ENCODE measurements around the gene CBX8. TPM values are rescaled to one million over a fixed set of nuclear protein-coding genes. Genes with fewer than 3 reads are reported as not detected.
A peak's percentile ranks its signal among the peaks of the same experiment; 100 is the strongest.

Gene CBX8
- total and polyA plus RNA-seq, 5 experiments from 2014 or later, result 0.13 to 2.4 (median 1.4) TPM

DNA sequence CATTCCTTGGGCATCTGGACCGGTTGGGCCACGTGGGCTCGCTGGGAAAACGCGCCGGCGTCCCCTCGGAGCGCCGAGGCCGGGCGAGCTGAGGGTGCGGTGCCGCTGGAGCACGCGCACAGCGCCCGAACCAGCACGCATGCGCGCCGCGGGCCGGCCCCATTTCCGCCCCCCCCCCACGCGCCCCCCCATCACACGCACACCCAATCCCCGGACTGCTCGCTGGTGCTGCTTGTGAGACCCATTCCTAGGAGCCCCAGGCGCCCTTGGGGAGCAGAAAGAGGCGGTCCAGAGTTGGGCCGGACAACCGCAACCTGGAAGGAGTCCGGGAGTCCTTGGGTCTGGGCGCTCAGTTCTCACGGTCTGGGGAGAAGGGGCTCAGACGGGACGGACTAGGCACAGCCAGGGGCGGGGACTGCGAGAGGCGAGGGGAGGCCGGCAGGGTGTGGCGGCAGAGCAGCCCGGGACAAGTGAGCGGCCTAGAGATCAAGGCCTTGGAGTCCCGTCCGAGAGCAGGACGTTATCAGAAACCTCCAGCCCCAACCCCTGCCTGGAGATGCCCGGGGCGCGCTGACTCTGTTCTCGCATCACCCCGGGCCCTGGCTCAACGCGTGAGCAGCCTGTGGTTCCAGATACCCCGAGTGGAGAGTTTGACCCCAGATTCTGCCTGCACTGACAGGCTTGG lies 6.0 kb upstream of the CBX8 start:
- ATAC-seq (no peak), DNase-seq (peak in 1 of 10 donors; percentile 30)
- Mint-ChIP-seq H3K27ac (peak overlapping the region in 2 of 10 donors; percentile 40 to 79), H3K36me3 (peaks cover 0 to 8% (median 2%) of the 10 kb centered on the region in 3 donors), H3K4me3 (peak overlapping the region in 3 of 10 donors; percentile 6 to 27 (median 22)), H3K27me3 (peaks cover 50 to 84% (median 58%) of the 10 kb centered on the region in 5 donors), H3K9me3 (peaks cover 0 to 6% (median 0%) of the 10 kb centered on the region in 9 donors), H3K4me1 (peaks cover 27 to 51% (median 48%) of the 10 kb centered on the region in 4 donors)
- POLR2A ChIA-PET, result interaction anchor here (0.6 to 6.5 kb wide), 8 partner anchors 7 to 39 kb away, joined by 3 to 83 read pairs (median 12); partner anchors contain the start of gene CBX4

DNA sequence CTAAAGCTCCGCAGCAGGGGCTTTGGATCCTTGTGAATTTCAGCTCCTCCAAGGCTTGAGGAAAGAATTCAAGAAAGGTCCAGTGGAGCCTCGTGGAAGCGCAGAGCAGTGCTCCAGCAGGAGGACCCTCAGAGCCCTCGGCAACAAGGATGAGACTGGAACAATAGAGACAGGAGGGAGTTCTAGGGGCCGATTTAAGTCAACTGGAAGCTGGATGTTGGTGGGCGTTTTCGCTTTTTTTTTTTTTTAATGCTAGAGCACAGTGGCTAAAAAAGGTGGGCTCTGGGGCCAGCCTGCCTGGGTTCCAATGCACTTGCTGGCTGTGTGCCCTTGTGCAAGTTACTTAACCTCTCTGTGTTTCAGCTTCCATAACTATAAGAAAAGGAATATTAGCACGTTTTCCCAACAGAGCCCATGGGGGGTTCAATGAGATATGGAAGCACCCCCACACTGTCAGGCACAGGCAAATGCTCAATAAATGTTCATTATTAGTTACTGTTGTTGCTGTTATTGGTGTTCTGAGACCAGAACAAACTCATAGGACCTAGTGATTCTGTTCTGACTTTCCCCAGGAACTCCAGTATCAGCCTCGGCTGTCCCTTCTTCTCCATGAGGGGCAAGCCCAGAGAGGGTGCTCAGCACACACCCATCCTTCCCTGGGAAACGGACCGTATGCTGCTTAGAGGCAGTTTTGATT lies 5.3 kb upstream of the CBX8 start:
- Mint-ChIP-seq H3K27ac (peak overlapping the region in 2 of 10 donors; percentile 4 to 74), H3K36me3 (peaks cover 0 to 8% (median 2%) of the 10 kb centered on the region in 3 donors), H3K4me3 (peak overlapping the region in 5 of 10 donors; percentile 22 to 41 (median 26)), H3K9me3 (peaks cover 0 to 6% (median 0%) of the 10 kb centered on the region in 9 donors), H3K27me3 (peaks cover 46 to 77% (median 52%) of the 10 kb centered on the region in 5 donors), H3K4me1 (peaks cover 27 to 51% (median 48%) of the 10 kb centered on the region in 4 donors)
- ATAC-seq (no peak), DNase-seq (no peak)
- POLR2A ChIA-PET, result interaction anchor here (0.6 to 7.0 kb wide), 5 partner anchors 8 to 1627 kb away, joined by 3 to 152 read pairs (median 8); partner anchors contain the start of gene CBX4

DNA sequence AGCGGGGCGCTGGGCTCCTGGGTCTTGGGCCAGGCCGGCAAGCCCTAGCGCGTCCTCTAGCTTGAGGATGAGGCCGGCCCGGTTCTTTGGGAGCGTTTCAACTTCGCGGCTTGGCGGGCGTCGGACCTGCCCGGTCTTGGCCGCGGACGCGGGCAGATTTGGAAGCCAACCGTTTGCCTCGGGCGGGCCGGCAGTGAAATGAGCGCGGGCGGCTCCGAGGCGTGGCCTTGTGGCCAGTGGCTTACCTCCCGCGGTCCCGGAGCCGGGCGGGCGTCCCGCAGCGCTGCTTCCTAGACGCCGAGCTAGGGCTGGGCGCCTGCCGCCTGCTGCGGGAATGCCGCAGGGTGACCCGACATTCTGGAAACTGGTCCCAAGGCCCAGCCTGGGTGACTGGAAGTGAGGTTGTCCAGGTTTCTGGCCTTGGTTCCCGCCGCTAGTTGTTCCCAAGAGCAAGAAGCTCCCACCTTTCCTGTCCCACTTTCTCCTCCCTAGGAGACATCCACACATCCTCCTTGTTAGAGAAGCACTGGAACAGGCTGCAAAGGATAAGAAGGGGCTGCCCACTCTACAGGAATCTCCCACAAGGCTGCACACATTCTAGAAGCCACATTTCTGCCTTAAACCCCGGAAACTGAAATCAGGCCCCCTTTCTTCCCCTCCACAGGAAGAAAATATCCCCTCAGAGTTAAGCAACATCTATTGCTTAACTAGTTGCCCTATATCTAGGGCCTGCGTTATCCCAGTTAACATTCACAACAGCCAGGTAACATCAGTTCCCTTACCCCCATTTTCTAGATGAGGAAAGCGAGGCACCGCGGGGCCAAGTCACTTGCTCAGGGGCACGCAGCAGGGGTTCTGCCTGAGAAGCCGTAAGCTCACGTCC lies 4.5 kb upstream of the CBX8 start:
- Mint-ChIP-seq H3K9me3 (peaks cover 0 to 9% (median 0%) of the 10 kb centered on the region in 9 donors), H3K4me3 (peak overlapping the region in 4 of 10 donors; percentile 4 to 57 (median 28)), H3K4me1 (peaks cover 25 to 55% (median 50%) of the 10 kb centered on the region in 4 donors), H3K27ac (peak overlapping the region in 2 of 10 donors; percentile 74 to 79), H3K36me3 (peaks cover 0 to 8% (median 2%) of the 10 kb centered on the region in 3 donors), H3K27me3 (peaks cover 40 to 73% (median 44%) of the 10 kb centered on the region in 5 donors)
- ATAC-seq (no peak), DNase-seq (no peak)
- POLR2A ChIA-PET, result interaction anchor here (0.7 to 7.0 kb wide), 4 partner anchors 9 to 1626 kb away, joined by 3 to 152 read pairs (median 46); partner anchors contain the start of gene CBX4

DNA sequence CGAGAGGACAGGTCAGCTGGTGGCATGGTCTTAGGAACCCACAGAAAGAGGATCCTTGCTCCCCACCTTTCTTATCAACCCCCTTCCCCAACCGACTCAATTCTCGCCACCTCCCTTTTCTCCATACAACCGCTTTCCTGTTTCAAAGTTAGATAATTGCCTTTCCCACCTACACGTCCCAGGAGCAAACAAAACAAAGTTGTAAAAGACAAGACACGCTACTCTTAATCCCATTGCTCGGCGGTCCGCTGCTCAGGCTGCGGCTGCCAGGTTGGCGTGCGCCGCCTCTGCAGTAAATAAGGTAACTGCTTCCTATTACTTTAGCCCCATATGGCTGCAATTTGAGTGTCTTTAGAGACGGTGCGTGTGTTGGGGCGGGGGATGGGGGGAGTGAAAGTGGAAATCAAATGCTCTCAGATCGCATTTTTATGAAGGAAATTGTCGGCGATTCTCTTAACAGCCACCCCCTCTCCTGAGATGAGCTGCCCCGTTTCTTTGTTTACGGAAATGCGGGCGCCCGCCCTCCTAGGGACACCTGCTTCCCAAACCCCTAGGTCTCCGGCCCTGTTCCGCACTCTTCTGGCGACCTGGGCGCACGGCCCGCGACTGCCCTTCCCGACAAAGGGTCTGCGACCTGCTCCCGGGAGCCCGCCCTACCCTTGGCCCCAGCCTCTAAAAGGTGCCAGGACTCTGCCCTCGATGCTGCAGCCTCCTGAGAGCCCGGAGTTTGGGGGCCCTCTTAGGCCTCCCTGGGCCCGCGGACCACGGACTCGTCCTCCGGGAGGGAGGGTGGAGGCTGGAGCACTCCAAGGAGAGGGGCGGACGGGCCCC lies 3.7 kb upstream of the CBX8 start:
- Mint-ChIP-seq H3K9me3 (peaks cover 0 to 9% (median 0%) of the 10 kb centered on the region in 9 donors), H3K27ac (peak overlapping the region in 8 of 10 donors; percentile 11 to 93 (median 58)), H3K4me3 (peak overlapping the region; percentile 29 to 90 (median 70)), H3K36me3 (peaks cover 0 to 10% (median 2%) of the 10 kb centered on the region in 3 donors), H3K4me1 (peaks cover 24 to 59% (median 56%) of the 10 kb centered on the region in 4 donors), H3K27me3 (peaks cover 35 to 64% (median 39%) of the 10 kb centered on the region in 5 donors)
- ATAC-seq, result no peak
- DNase-seq, result peak in 3 of 10 donors; percentile 26 to 50 (median 40)
- POLR2A ChIA-PET, result interaction anchor here (2.0 to 7.0 kb wide), 3 partner anchors 10 to 38 kb away, joined by 8 to 152 read pairs (median 83); partner anchors contain the start of gene CBX4

DNA sequence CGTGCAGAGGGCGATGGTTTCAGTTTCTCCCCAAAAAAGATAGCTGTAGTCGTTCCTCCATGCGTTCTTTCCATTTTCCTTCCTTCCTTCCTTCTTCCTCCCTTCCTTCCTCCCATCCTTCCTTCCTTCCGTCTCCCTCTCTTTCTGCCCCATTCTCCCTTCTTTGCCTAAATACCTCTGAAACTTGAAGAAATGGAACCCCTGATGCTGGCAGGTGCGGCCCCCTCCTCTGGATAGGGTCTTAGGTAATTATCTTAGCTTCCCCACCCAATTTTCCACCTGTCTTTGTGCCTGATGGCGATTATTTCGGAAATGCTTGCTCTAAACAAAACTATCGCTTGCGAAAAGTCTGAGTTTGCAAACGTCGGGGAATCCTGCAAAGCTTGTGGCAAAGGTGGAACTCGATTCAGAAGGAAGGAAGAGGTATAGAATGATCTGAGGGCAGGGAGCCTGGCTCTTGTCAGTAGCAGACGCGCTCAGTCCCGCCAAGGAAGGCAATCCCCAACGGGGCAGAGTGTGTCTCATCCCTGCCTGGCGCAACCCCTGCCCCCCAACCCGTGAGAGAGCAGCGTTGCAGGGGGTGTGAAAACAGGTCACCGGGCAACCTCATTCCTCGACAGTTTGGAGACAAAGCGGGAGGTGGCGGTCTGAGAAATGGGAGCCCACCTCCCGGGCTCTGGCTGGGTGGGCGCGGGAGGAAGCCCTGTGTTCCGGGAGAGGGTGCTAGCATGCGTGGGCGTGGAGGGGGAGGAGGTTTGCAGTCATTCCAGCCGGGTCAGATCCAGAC lies 2.9 kb upstream of the CBX8 start:
- peaks cover 16 to 52% (median 48%) of the 10 kb centered on the region in 4 donors for H3K4me1 Mint-ChIP-seq
- peaks cover 0 to 9% (median 0%) of the 10 kb centered on the region in 9 donors for H3K9me3 Mint-ChIP-seq
- POLR2A ChIA-PET, result interaction anchor here (0.5 to 7.0 kb wide), 4 partner anchors 11 to 1010 kb away, joined by 3 to 152 read pairs (median 43); partner anchors contain the start of gene CBX4
- DNase-seq, result no peak
- H3K27ac Mint-ChIP-seq, result peak overlapping the region in 7 of 10 donors; percentile 17 to 93 (median 51)
- H3K36me3 Mint-ChIP-seq, result peaks cover 0 to 11% (median 2%) of the 10 kb centered on the region in 3 donors
- H3K27me3 Mint-ChIP-seq, result peaks cover 27 to 56% (median 31%) of the 10 kb centered on the region in 5 donors
- ATAC-seq, result no peak
- H3K4me3 Mint-ChIP-seq, result peak overlapping the region; percentile 29 to 87 (median 60)

DNA sequence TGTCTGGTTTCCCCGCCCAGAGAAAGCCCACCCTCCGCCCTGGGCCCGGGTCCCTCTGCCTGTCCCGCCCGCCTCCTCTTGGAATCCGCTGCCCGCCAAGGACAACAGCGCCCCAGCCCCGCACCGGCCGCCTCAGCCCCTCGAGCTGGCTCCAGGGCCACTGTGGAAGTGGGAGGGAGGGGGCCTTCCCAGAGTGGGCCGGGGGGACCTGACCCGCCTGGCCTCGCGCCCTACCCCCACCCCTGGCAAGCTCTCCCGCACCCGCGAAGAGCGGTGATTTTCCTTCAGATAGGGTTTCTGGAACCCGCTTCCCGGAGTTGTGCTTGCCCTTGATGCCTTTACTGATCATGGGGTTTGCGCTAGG lies 2.3 kb upstream of the CBX8 start:
- peaks cover 12 to 46% (median 42%) of the 10 kb centered on the region in 4 donors for H3K4me1 Mint-ChIP-seq
- H3K27ac Mint-ChIP-seq, result peak overlapping the region in 4 of 10 donors; percentile 44 to 68 (median 58)
- H3K9me3 Mint-ChIP-seq, result peaks cover 0 to 6% (median 0%) of the 10 kb centered on the region in 9 donors
- DNase-seq, result no peak
- peaks cover 23 to 51% (median 26%) of the 10 kb centered on the region in 5 donors for H3K27me3 Mint-ChIP-seq
- POLR2A ChIA-PET, result interaction anchor here (0.7 to 7.0 kb wide), 3 partner anchors 11 to 195 kb away, joined by 3 to 152 read pairs (median 83); partner anchors contain the start of gene CBX4
- peak overlapping the region; percentile 16 to 72 (median 60) for H3K4me3 Mint-ChIP-seq
- ATAC-seq, result no peak
- H3K36me3 Mint-ChIP-seq, result peaks cover 0 to 14% (median 0%) of the 10 kb centered on the region in 3 donors

DNA sequence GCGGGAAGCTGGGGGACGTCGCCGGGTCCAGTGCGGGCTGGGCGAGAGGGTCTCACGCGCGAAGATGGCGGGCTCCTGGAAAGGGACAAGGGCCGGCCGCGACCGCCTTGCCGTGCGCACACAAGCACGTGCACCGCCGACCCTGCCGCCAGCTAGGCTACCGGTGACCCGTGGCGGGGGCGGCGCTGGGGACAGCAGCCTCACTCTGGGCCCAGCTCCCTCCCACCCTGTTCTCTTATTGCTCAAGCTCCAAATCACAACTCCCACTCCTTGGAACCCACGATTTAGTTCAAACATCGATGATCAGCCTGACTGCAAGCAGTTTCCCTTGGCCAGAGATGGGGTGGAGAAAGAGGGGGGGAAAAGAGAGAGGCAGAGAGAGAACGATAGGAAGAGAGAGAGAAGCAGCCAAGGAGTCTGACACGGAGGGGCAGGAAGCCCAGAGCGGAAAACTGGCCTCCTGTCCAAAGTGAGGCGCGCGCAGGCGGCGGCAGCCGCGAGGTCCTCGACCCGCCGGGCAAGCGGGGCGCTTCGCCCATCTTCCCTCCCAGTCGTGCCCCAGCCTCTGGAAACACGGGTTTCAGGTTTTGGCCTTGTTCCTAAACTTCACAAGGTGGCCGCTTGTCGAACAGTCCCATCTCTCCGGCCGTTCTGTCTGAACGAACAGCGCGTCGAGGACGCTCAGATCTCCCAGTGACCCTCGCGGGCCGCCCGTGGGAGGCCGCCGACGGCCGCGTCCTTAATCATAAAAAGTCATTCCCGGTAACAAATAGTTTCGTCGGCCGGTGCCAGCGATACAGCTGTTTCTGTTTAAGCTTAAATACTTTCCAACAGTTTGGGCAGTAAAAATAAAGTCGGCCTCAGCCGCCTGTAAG lies 1.7 kb upstream of the CBX8 start:
- peak in 1 of 10 donors; percentile 50 for DNase-seq

DNA sequence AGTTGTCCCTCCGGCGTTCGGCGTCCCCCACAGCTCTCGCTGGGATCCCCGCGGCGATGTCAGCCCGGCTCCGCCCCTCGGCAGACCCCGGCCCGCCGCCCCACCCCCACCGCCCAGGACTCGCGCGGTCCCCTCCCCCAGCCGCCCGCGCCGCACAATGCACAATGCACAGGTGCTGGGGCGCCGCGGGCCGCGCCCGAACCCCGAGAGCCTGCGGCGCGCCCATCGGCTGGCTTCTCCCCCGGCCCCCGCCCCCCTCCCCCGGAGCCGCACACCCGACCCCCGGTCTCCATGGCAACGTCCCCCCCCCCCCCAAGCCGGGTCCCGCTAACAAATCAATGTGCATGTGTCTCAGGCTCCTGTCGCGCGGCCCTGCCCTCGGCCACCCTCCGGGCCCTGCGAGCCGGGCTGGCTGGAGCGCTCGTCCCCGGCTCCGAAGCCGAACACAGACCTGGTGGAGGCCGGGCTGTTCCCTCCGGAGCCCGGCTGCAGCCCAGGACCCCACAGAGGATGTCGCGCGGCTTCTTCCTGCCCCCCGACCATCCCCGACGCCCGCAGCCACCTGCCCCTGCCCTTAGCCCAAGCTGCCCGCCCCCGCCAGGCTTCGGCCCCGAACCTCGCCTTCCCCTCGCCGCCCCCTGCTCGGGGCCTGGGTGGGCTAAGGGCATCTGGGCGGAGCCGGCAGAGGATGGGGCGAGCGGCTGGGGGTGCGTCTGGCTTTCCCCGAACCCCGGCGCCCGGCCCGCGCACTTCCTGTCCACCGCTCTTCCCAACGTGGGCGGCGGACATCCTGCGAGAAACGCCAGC lies 818 bp upstream of the CBX8 start:
- peaks cover 13 to 48% (median 40%) of the 10 kb centered on the region in 4 donors for H3K4me1 Mint-ChIP-seq
- DNase-seq (no peak), ATAC-seq (peak; percentile 29 to 32)
- H3K27ac Mint-ChIP-seq, result peak overlapping the region in 2 of 10 donors; percentile 53 to 63
- H3K4me3 Mint-ChIP-seq, result peak overlapping the region in 5 of 10 donors; percentile 82 to 94 (median 89)
- peaks cover 0 to 6% (median 0%) of the 10 kb centered on the region in 9 donors for H3K9me3 Mint-ChIP-seq
- POLR2A ChIA-PET, result interaction anchor here (0.6 to 7.0 kb wide), 14 partner anchors 13 to 909 kb away, joined by 3 to 152 read pairs (median 4); partner anchors contain the start of genes CBX2 and CBX4
- peaks cover 23 to 40% (median 27%) of the 10 kb centered on the region in 5 donors for H3K27me3 Mint-ChIP-seq
- peaks cover 0 to 14% (median 0%) of the 10 kb centered on the region in 3 donors for H3K36me3 Mint-ChIP-seq

More for the DNA sequence above, 1.7 kb upstream of the CBX8 start:
- Mint-ChIP-seq H3K4me3 (peak overlapping the region; percentile 36 to 80 (median 62)), H3K27ac (peak overlapping the region in 8 of 10 donors; percentile 20 to 93 (median 58)), H3K27me3 (peaks cover 23 to 46% (median 27%) of the 10 kb centered on the region in 5 donors), H3K9me3 (peaks cover 0 to 6% (median 0%) of the 10 kb centered on the region in 9 donors), H3K36me3 (peaks cover 0 to 14% (median 0%) of the 10 kb centered on the region in 3 donors), H3K4me1 (peaks cover 13 to 48% (median 41%) of the 10 kb centered on the region in 4 donors)
- no peak for ATAC-seq
- POLR2A ChIA-PET, result interaction anchor here (0.8 to 7.0 kb wide), 7 partner anchors 12 to 656 kb away, joined by 3 to 152 read pairs (median 5); partner anchors contain the start of genes CBX2 and CBX4

Data from naive thymus-derived CD8-positive, alpha-beta T cell (primary cell).